Activated CD4-positive, CD25-positive, alpha-beta regulatory T cell treated with anti-CD3 and anti-CD28 coated beads, Interleukin-2, amount 50 U/mL, for 24 hours (primary cell): Measurements from ENCODE around the gene ADGRG6.
"Not testable (repeated sequence)": the region's sequence is repeated elsewhere in the genome, so short reads cannot be mapped to it uniquely, and the experiment has no call there.

Source experiments
- ATAC-seq, 2 donors: fragments of 150-1000 bp; cut with Tn5 transposase; one replicate each; pipeline ENCODE4 v1.10.0; 2021; ENCODE audit warnings: mild to moderate bottlenecking in 1 of 2, moderate library complexity in 1 of 2

ADGRG6 gene

GRCh38 chr6:142452993-142453392, 151.2 kb downstream of the ADGRG6 start:
- ATAC-seq: no peak

- ATAC-seq: not testable (repeated sequence)
These were observed 152.4 kb downstream of the ADGRG6 start for GRCh38 chr6:142454196-142454595.

- not testable (repeated sequence) for ATAC-seq
These were observed 153.0 kb downstream of the ADGRG6 start for GRCh38 chr6:142454848-142455247.

- ATAC-seq: no peak
These were observed 154.3 kb downstream of the ADGRG6 start for GRCh38 chr6:142455957-142456589.

GRCh38 chr6:142457638-142458406, 156.0 kb downstream of the ADGRG6 start:
- ATAC-seq: no peak

- no peak for ATAC-seq
These were observed 157.0 kb downstream of the ADGRG6 start for GRCh38 chr6:142458836-142459235.

GRCh38 chr6:142459271-142459670, 157.5 kb downstream of the ADGRG6 start:
- ATAC-seq: no peak

GRCh38 chr6:142462260-142462659, 160.5 kb downstream of the ADGRG6 start:
- ATAC-seq: no peak

GRCh38 chr6:142463988-142464387, 162.2 kb downstream of the ADGRG6 start:
- no peak for ATAC-seq

GRCh38 chr6:142469220-142469619, 167.4 kb downstream of the ADGRG6 start:
- peak in 1 of 2 donors; percentile 53 for ATAC-seq

- ATAC-seq: no peak
These were observed 168.6 kb downstream of the ADGRG6 start for GRCh38 chr6:142470421-142470820.

- ATAC-seq: no peak
These were observed 172.9 kb downstream of the ADGRG6 start for GRCh38 chr6:142474531-142475289.

GRCh38 chr6:142476452-142476851, 174.6 kb downstream of the ADGRG6 start:
- ATAC-seq: no peak

GRCh38 chr6:142478117-142478516, 176.3 kb downstream of the ADGRG6 start:
- ATAC-seq: peak in 1 of 2 donors; percentile 46

GRCh38 chr6:142481466-142481865, 179.7 kb downstream of the ADGRG6 start:
- no peak for ATAC-seq

GRCh38 chr6:142482249-142482648, 180.4 kb downstream of the ADGRG6 start:
- no peak for ATAC-seq

GRCh38 chr6:142482974-142483373, 181.2 kb downstream of the ADGRG6 start:
- no peak for ATAC-seq

GRCh38 chr6:142485256-142485655, 183.4 kb downstream of the ADGRG6 start:
- no peak for ATAC-seq

GRCh38 chr6:142489722-142490610, 188.2 kb downstream of the ADGRG6 start:
- no peak for ATAC-seq
